ENCODE results near the gene DDB1. TPM values are rescaled to one million over a fixed set of nuclear protein-coding genes. Genes with fewer than 3 reads are reported as not detected.

Gene DDB1
- total RNA-seq, 2 donors from 2014 or later = 154 to 189 TPM

- intact Hi-C loops (cut with DNase I) = no loop called here
- H3K9me3 ChIP-seq = no peaks in the 10 kb centered on the region
- peaks cover 22% of the 10 kb centered on the region for H3K36me3 ChIP-seq
- H3K4me1 ChIP-seq = peaks cover 7% of the 10 kb centered on the region
- no peak overlapping the region for H3K9ac ChIP-seq (ENCODE audit: low read depth in 2 of 2, low read length in 2 of 2)
- no peak overlapping the region for H3K27ac ChIP-seq
- no peaks in the 10 kb centered on the region for H3K27me3 ChIP-seq
- H3K4me3 ChIP-seq = no peak overlapping the region
- TF ChIP-seq, protein P1, sequence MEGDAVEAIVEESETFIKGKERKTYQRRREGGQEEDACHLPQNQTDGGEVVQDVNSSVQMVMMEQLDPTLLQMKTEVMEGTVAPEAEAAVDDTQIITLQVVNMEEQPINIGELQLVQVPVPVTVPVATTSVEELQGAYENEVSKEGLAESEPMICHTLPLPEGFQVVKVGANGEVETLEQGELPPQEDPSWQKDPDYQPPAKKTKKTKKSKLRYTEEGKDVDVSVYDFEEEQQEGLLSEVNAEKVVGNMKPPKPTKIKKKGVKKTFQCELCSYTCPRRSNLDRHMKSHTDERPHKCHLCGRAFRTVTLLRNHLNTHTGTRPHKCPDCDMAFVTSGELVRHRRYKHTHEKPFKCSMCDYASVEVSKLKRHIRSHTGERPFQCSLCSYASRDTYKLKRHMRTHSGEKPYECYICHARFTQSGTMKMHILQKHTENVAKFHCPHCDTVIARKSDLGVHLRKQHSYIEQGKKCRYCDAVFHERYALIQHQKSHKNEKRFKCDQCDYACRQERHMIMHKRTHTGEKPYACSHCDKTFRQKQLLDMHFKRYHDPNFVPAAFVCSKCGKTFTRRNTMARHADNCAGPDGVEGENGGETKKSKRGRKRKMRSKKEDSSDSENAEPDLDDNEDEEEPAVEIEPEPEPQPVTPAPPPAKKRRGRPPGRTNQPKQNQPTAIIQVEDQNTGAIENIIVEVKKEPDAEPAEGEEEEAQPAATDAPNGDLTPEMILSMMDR (IDR thresholded peaks at IDR 0.05) = no peak
- no peak for DNase-seq
Observed at GRCh38 chr11:61327669-61328071, 5.2 kb downstream of the DDB1 start.

DNA sequence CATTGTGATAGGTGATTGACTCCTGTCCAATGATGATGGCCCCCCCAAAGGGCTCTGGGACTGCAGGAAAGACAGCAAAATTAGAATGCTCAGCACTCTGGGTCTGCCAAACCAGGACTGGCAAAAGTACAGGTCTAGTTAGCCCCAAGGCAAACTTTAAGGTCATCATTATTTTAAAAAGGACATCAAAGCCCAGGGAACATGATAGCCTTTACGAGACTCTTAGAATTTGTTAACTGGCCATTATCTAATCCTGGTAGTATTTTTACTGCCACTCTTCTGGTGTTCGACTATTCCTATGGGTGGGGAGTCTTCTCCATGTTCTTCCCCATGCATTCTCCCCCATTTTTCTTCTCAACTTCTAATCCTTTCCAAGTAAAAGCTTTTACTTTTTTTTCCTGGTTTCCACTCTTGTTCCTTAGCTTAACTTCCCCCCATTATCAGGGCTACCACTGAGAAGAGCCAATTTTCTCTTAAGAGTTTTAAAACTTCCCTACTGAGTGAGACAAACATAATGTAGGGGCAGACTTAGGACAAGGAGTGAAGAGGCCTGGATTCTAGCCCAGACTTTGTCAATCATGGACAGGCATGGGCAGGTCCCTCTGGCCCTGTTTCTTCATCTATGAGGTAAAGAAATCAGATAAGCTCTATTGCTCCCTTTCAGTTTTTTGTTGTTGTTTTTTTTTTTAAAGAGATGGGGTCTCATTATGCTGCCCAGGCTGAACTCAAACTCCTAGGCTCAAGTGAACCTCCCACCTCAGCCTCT is 7.1 kb downstream of the DDB1 start:
- H3K27ac ChIP-seq = no peak overlapping the region
- peaks cover 37% of the 10 kb centered on the region for H3K36me3 ChIP-seq
- no peak overlapping the region for H3K9ac ChIP-seq (ENCODE audit: low read depth in 2 of 2, low read length in 2 of 2)
- TF ChIP-seq, protein P1 (IDR thresholded peaks at IDR 0.05) = no peak
- no peaks in the 10 kb centered on the region for H3K9me3 ChIP-seq
- no peak overlapping the region for H3K4me3 ChIP-seq
- intact Hi-C loops (cut with DNase I) = no loop called here
- H3K4me1 ChIP-seq = no peaks in the 10 kb centered on the region
- H3K27me3 ChIP-seq = no peaks in the 10 kb centered on the region
- DNase-seq = no peak

GRCh38 chr11:61315260-61315659 is 17.6 kb downstream of the DDB1 start:
- no peaks in the 10 kb centered on the region for H3K4me1 ChIP-seq
- no peaks in the 10 kb centered on the region for H3K9me3 ChIP-seq
- no peak for DNase-seq
- H3K4me3 ChIP-seq = no peak overlapping the region
- H3K27me3 ChIP-seq = no peaks in the 10 kb centered on the region
- intact Hi-C loops (cut with DNase I) = no loop called here
- H3K36me3 ChIP-seq = peaks cover 23% of the 10 kb centered on the region
- TF ChIP-seq, protein P1 (IDR thresholded peaks at IDR 0.05) = no peak
- H3K9ac ChIP-seq (ENCODE audit: low read depth in 2 of 2, low read length in 2 of 2) = no peak overlapping the region
- H3K27ac ChIP-seq = no peak overlapping the region

DNA sequence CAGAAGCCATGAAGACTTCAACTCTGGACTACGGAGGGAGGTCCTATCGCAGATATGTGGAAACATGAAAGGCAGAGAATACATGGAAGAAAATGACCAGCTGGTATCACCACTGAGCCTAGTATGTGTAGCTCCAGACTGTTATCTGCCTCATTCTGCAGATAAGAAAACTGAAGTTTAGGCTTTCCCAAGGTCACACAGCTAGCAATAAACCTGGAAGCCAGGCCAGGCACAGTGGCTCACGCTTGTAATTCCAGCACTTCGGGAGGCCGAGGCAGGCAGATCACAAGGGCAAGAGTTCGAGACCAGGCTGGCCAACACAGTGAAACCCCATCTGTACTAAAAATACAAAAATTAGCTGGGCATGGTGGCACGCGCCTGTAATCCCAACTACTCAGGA is 22.2 kb downstream of the DDB1 start:
- intact Hi-C loops (cut with DNase I) = no loop called here

GRCh38 chr11:61309739-61310138 is 23.2 kb downstream of the DDB1 start:
- Histone ChIP-seq H3K4me3 (no peak overlapping the region), H3K36me3 (peaks cover 39% of the 10 kb centered on the region), H3K9ac (ENCODE audit: low read depth in 2 of 2, low read length in 2 of 2) (no peak overlapping the region), H3K27ac (no peak overlapping the region), H3K9me3 (no peaks in the 10 kb centered on the region), H3K27me3 (no peaks in the 10 kb centered on the region), H3K4me1 (no peaks in the 10 kb centered on the region)
- TF ChIP-seq, protein P1 (IDR thresholded peaks at IDR 0.05) = no peak
- intact Hi-C loops (cut with DNase I) = no loop called here
- no peak for DNase-seq

More for the DNA sequence above, 22.2 kb downstream of the DDB1 start:
- Histone ChIP-seq H3K9ac (ENCODE audit: low read depth in 2 of 2, low read length in 2 of 2) (no peak overlapping the region), H3K36me3 (peaks cover 39% of the 10 kb centered on the region), H3K27me3 (no peaks in the 10 kb centered on the region), H3K4me3 (no peak overlapping the region), H3K9me3 (no peaks in the 10 kb centered on the region), H3K4me1 (no peaks in the 10 kb centered on the region), H3K27ac (no peak overlapping the region)
- TF ChIP-seq, protein P1 (IDR thresholded peaks at IDR 0.05) = no peak
- no peak for DNase-seq
